IPS-15b (cell line): ENCODE data around the gene ZNG1C.
"Not testable (repeated sequence)": the region's sequence is repeated elsewhere in the genome, so short reads cannot be mapped to it uniquely, and the experiment has no call there.

Source experiments
- H3K27me3 ChIP-seq: one replicate; pipeline ENCODE4 v1.6.1; 2013; ENCODE audit warnings: low read length; ENCODE audit not compliant: control insufficient read depth, insufficient read depth
- H3K36me3 ChIP-seq: one replicate; pipeline ENCODE4 v1.6.1; 2013; ENCODE audit warnings: low read length; ENCODE audit not compliant: control insufficient read depth, insufficient read depth
- H3K4me1 ChIP-seq: one replicate; pipeline ENCODE4 v1.6.1; 2013; ENCODE audit warnings: mild to moderate bottlenecking, low read length; ENCODE audit not compliant: control insufficient read depth, insufficient read depth
- H3K4me3 ChIP-seq: one replicate; pipeline ENCODE4 v1.5.1; 2013; ENCODE audit warnings: low read depth, low read length
- H3K9ac ChIP-seq: one replicate; pipeline ENCODE4 v1.6.1; 2013; ENCODE audit warnings: low read depth, mild to moderate bottlenecking, low read length
- H3K9me3 ChIP-seq: one replicate; pipeline ENCODE4 v1.6.1; 2013; ENCODE audit warnings: mild to moderate bottlenecking, low read length; ENCODE audit not compliant: control insufficient read depth, insufficient read depth

ZNG1C gene

DNA sequence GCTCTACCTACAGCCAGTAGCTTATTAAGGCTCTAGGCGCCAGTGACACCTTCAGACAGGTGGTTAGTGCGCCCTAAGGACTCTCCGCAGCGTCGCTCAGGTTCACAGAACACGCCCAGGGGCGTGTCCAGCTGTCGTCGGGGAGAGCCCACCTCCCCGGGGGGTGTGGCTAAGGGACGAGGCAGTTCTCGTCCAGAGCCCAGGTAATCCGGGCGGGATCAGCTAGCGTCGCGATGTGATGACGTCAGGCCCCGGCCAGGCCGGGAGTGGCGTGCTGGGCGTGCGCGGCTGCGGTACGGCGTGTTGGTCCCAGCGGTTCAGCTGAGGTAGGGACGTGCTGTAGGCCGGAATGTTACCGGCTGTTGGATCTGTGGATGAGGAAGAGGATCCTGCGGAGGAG, at the start of gene ZNG1C:
ZNG1C (plus strand) TSS at position 301 of the 400 bp plus-strand sequence; CDS start at position 350, 49 bp downstream.
- H3K4me1 ChIP-seq, H3K27me3 ChIP-seq: not testable (repeated sequence)

DNA sequence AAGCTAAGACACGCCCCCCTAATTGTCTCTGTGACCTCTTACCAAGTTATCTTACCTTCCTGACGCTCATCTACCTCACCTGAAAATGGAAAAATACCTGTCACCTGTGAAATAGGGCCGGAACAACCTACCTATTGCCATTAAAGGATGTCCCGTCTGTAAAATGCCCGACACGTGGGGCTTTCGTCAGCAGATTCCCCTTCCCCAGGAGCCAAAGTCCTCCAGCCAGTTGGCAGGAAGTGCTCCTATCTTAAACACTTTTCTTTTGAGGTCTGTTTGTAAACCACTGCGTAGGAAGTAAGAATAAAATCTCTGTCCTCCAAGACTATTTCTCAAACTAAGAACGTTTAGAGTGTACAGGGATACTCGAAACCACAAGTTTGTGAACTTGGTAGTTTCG, 654 bp downstream of the ZNG1C start:
- H3K4me1 ChIP-seq, H3K4me3 ChIP-seq, H3K36me3 ChIP-seq, H3K27me3 ChIP-seq, H3K9me3 ChIP-seq, H3K9ac ChIP-seq: not testable (repeated sequence)

More for the DNA sequence above, at the start of gene ZNG1C:
- not testable (repeated sequence) for H3K4me3 ChIP-seq, H3K9me3 ChIP-seq, H3K9ac ChIP-seq, H3K36me3 ChIP-seq

DNA sequence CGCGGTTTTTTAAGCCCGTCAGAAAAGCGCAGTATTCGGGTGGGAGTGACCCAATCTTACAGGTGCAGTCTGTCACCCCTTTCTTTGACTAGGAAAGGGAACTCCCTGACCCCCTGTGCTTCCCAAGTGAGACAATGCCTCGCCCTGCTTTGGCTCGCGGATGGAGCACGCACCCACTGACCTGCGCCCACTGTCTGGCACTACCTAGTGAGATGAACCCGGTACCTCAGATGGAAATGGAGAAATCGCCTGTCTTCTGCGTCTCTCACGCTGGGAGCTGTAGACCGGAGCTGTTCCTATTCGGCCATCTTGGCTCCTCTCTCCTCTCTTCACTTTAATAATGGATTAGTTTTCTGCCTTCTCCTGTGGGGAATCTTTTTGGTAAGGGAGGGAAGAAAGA, 39.3 kb downstream of the ZNG1C start:
- not testable (repeated sequence) for H3K4me3 ChIP-seq, H3K36me3 ChIP-seq, H3K9me3 ChIP-seq, H3K4me1 ChIP-seq, H3K9ac ChIP-seq, H3K27me3 ChIP-seq

DNA sequence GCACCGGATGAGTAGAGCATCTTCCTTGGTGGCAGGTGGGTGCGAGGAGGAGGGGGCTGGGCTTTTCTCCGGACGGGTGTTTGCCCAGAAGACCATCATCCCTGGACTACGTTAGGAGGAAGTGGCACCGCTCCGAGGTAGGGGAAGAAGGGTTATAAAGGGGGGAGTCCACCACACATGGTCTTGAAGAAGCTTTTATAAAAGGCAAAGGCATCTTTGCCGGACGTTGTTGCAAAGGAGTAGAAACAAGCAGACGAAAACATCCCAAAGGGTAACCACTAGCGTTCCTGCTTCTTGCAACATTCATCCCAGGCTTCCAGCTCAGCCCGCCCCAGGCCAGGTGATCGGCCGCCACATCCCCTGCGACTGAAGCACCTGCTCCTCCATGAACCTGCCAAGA, 60.8 kb downstream of the ZNG1C start, which contains the start of gene FOXD4L3:
FOXD4L3 (plus strand) TSS at position 301 of the 400 bp plus-strand sequence; CDS start at position 386, 85 bp downstream.
- H3K36me3 ChIP-seq, H3K27me3 ChIP-seq, H3K9me3 ChIP-seq, H3K4me3 ChIP-seq, H3K4me1 ChIP-seq, H3K9ac ChIP-seq: not testable (repeated sequence)

DNA sequence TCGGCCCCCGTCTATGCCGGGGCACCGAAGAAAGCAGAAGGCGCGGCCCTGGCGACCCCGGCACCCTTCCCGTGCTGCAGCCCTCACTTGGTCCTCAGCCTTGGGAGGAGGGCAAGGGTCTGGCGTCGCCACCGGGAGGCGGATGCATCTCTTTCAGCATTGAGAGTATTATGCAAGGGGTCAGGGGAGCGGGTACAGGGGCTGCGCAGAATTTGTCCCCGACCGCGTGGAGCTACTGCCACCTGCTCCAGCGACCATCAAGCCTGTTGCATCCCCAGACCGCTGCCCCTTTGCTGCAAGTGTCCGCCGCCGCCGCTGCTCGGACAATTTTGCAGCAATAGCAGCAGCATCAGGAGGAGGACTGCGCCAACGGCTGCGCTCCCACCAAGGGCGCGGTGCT, 62.0 kb downstream of the ZNG1C start:
- H3K9me3 ChIP-seq, H3K36me3 ChIP-seq, H3K4me3 ChIP-seq, H3K9ac ChIP-seq, H3K4me1 ChIP-seq, H3K27me3 ChIP-seq: not testable (repeated sequence)

DNA sequence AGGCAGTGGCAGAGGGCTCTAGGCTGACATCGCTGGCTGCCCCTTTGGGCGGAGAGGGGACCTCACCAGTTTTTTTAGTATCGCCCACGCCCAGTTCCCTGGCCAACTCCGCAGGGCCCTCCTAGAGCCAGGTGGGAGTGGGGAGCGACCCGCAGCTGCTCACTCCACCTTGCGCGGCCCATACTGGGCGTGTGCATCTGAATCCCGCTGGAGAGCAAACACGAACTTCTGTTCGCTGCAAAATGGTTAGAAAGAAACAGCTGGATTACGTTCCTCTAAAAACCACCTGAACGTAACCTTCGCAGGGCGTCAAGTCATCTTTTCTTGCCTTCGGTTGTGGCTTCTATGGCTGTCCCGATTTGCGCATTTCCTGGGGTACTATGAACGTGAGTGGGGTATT, 62.4 kb downstream of the ZNG1C start:
- not testable (repeated sequence) for H3K36me3 ChIP-seq, H3K27me3 ChIP-seq, H3K9ac ChIP-seq, H3K4me3 ChIP-seq, H3K4me1 ChIP-seq, H3K9me3 ChIP-seq

DNA sequence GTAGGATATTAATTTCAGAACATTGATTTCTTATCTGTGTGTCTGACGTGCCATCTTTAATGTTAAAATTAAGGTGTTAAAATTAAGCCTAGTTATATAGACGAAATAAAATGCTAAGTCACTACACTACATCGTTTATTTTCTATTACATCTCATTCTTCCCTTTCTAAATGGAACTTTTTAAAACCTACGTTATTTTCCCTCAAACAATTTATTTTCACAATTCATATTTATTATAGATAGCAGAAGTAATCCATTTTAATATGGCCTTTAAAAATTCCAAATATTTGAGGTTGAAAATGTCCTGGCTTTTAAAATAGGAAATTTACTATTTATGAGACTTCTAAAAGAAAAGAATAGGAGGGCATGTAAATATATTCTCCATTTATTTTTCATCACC, 63.0 kb downstream of the ZNG1C start:
- not testable (repeated sequence) for H3K4me1 ChIP-seq, H3K27me3 ChIP-seq, H3K4me3 ChIP-seq, H3K9me3 ChIP-seq, H3K9ac ChIP-seq, H3K36me3 ChIP-seq

DNA sequence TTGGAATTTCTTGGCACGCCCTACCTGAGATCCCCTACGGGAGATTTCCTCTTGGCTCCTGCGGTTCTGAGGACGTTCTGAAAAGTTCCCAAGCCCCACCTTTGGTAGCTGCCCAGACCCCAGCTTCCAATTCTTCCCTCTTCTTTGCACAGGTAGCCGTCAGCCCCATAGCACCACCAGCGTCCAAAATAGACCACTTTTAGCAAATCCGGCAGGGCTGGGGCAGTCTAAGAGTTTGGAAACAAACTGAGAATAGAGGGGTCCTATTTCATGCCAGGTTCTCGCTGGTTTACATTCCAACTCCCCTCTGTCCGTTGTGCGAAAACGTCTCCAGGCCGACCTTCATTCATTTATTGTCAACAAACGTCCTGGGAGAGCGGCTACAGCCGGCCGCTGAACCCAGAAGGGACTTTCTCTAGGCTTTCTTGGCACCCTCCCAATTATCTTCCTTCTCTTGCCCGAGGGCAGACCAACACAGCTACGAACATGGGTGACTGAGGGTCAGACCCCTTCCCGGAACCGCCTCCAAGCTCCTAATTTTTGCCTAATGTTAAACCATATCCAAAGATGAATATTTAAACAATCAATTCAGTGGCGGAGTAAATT, 64.0 kb downstream of the ZNG1C start:
- H3K9me3 ChIP-seq, H3K4me1 ChIP-seq, H3K27me3 ChIP-seq, H3K4me3 ChIP-seq, H3K36me3 ChIP-seq, H3K9ac ChIP-seq: not testable (repeated sequence)

DNA sequence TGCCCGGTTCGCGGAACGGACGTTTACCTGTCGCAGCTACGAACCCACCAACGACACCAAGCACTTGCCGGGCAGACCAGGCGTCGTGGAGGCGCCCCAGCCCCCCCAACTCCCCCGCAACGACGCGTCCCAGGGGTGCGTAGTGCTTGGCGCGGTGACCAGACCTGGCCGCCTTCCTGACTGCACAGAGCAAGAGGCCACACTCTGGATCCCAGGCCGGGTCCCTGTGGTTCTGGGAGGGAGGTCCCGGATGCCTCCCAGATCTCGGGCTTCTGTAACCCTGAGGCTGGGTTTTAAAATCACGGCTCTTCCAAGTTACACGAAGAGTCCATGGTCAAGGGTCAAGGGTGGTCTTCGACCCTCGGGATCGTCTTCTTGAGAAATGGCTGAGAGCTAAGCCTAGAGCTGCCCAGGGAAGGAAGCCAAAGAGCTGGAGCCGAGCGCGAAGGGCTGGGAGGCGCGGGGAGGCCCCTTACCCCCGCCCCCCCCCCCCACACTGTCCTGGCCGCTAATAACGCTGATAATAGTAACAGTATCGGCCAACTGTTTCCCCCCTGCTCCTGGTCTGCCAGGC, 64.7 kb downstream of the ZNG1C start:
- H3K4me3 ChIP-seq, H3K9ac ChIP-seq, H3K36me3 ChIP-seq, H3K4me1 ChIP-seq, H3K9me3 ChIP-seq: not testable (repeated sequence)
- H3K27me3 ChIP-seq, result peaks cover 10% of the 10 kb centered on the region

DNA sequence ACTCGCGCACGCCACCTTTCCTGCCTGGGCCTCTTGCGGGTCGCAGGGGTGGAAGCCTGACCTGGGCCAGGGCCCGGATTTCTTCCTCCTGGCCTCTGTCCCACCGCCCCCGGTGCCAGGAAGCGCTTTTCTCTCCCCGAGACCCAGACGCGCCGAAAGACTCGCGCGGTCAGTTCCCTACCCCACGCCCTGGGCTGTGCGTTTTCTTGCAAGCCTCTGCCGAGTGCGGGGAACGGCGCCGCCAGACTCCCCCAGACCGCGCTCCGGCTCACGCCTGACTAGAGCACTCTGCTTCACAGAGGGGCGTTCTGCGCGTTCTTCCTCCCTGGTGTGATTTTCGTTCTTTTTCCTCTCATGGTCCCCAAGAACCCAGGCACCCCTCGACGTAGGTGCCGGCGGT, 65.3 kb downstream of the ZNG1C start:
- H3K9ac ChIP-seq, H3K4me1 ChIP-seq, H3K36me3 ChIP-seq, H3K9me3 ChIP-seq, H3K4me3 ChIP-seq: not testable (repeated sequence)
- peaks cover 11% of the 10 kb centered on the region for H3K27me3 ChIP-seq

DNA sequence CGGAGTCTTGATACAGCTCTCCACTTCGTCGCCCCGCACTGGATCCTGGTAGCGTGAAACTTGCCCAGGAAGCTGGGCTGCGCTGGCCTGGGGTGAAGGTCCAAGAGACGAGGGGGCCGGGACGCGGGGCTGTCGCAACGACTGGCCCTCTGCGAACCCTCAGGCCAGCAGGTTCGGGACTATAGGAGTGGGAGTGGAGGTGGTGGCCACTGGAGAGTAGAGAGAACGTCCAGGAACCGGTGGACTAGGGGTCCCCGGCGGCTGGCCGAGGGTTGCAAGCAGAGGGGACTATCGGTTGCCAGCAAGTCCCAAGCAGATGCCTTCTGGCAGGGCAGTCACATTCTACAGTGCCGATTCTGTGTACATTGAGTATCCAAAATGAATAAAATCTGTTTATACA, 65.9 kb downstream of the ZNG1C start:
- H3K4me1 ChIP-seq, H3K9ac ChIP-seq, H3K4me3 ChIP-seq, H3K36me3 ChIP-seq, H3K9me3 ChIP-seq: not testable (repeated sequence)
- H3K27me3 ChIP-seq, result peaks cover 11% of the 10 kb centered on the region

DNA sequence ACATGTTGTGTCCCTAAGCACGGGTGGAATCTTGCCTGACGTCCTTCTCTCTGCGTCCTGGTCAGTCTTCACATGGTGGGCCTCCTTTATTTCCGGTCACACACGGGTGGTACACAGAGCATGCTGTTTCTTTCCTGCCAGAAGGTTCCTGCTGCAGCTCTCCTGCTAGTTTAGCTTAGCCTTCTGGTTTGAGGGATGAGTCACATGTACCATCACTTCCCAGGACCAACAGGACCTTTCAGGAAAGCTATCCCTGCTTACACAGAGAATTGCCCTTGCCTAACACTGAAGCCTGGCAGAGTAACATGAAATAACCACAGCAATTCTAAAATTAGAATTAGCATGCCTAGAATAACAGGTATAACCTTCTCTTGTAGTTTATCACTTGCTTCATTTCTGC, 69.4 kb downstream of the ZNG1C start:
- not testable (repeated sequence) for H3K27me3 ChIP-seq, H3K4me3 ChIP-seq, H3K36me3 ChIP-seq, H3K9ac ChIP-seq, H3K9me3 ChIP-seq, H3K4me1 ChIP-seq
